Activated CD4-positive, alpha-beta memory T cell treated with anti-CD3 and anti-CD28 coated beads, Interleukin-2, amount 10 ng/mL, durations not matched to agents 7 days and 5 days (primary cell): ENCODE measurements around the gene PLEKHG7. TPM values are rescaled to one million over a fixed set of nuclear protein-coding genes. Genes with fewer than 3 reads are reported as not detected.
"Not testable (repeated sequence)": the region's sequence is repeated elsewhere in the genome, so short reads cannot be mapped to it uniquely, and the experiment has no call there.

Experiments used
- CTCF ChIA-PET: fragments of 350-600 bp; sonication (Branson Sonifier 250); formaldehyde crosslinking; loops from one replicate; lab custom pipeline; 2021; ENCODE audit warnings: antibody characterized with exemption, inconsistent platforms; lab: Charles Lee
- POLR2A ChIA-PET: fragments of 350-600 bp; sonication (Branson Sonifier 250); formaldehyde crosslinking; loops from one replicate; lab custom pipeline; 2021; ENCODE audit warnings: antibody characterized with exemption; lab: Charles Lee
- DNase-seq: peaks from one replicate; pipeline ENCODE4 v3.0.0-alpha.2; 2020
- H3K27ac Mint-ChIP-seq: one replicate; pipeline ENCODE4 v1.8.0; 2021; ENCODE audit warnings: mild to moderate bottlenecking, mixed read lengths
- H3K27me3 Mint-ChIP-seq: one replicate; pipeline ENCODE4 v1.8.0; 2021; ENCODE audit warnings: mixed read lengths
- H3K36me3 Mint-ChIP-seq: one replicate; pipeline ENCODE4 v1.8.0; 2021; ENCODE audit warnings: low read depth, mixed read lengths
- H3K4me1 Mint-ChIP-seq: one replicate; pipeline ENCODE4 v1.8.0; 2021; ENCODE audit warnings: mixed read lengths
- H3K4me3 Mint-ChIP-seq: one replicate; pipeline ENCODE4 v1.8.0; 2021; ENCODE audit warnings: mild to moderate bottlenecking, mixed read lengths
- H3K9me3 Mint-ChIP-seq: one replicate; pipeline ENCODE4 v1.8.0; 2021; ENCODE audit warnings: mixed read lengths
- total RNA-seq, 2 experiments: library from RNA; stranded (reverse); gene quantifications; one replicate each; pipeline ENCODE4 v1.2.3, GENCODE V29; 2021

The PLEKHG7 gene, protein sequence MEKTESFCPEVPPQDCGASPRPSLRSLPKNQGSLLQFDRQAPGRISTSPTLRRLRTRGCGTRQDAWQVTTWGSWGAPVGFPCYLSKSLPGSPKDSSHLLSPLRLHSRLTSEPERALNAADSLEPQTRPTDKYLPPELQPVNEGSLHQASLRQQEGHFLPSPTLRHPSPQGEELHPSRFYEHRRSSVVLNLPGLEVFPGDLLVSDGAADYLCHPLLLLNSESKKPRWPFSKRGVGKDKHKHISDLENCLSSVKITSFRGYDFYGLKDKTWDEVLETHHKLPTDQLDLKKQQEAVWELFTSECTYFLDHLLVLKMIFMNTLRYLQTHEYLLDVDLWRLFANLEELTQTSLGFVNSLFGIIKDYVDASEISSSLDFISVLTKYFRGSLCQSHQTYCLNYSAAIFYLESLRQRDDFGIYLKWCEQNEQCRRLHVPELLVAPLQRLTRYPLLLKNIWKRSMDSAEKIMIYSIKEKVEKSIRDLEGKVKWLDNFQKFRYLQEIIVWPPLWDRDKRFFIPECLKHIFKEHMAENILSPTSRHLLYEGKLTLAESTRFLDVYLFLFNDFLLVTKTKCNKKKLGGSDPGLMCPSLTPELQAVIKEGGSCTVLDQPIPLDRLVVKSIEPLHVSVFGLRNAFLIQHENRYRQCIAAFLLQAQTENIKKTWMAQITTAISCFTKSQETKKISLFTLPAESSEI
- under 1 TPM; 0.05 to 0.18 TPM for total RNA-seq

DNA sequence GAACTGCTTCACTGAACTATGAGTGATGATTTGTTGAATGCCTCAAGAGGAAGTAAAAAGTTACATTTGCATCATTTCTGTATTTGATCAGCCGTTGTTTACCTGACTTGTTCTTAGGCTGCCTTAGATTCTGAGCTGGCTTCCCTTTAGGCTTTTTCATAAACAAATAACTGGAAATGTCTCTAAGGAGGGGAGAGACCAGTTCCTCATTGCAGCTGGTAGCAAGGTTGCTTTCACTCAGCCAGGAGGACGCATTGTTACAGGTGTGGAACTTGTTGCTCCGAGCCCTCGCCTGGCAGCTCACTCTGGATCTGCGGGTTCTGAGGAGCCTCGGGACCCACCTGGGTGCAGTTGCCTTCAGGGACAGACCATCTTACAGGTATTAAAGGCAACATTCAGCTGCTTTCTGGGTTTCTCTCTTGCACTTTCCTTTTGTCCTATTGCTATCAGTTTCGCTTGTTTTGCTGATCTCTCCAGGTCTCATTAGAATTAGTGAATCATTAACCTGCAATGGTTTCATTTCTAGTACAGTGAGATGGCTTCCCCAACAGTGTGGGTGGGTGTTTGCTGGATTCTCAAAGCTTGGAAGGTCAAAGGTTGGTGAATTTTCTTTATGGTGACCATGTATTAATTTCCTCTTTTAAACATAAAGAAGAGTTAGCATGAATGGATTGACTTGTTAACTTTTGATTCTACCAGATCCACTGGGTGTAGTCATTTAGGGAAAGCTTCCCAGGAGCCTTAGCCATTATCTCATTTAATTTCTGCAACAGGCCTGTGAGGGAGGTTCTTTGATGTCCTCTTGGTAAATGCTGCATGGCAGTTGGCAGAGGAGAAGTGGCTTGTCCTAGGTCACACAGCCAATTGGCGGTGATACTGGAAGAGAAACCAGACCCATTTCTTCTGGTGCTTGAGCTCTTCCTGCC is at the start of gene PLEKHG7:
PLEKHG7 (plus strand) TSS at position 236 of the 926 bp plus-strand sequence. CDS start 3,643 bp downstream, outside the sequence.
- H3K4me1 Mint-ChIP-seq: peaks cover 10% of the 10 kb centered on the region

DNA sequence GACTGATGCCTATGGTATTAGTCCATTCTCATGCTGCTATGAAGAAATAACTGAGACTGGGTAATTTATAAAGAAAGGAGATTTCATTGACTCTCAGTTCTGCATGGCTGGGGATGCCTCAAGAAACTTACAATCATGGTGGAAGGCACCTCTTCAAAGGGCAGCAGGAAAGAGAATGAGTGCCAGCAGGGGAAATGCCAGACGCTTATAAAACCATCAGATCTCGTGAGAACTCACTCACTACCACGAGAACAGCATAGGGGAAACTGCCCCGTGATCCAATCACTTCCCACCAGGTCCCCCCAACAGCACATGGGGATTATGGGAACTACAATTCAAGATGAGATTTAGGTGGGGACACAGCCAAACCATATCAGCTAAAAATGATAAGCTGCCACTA is 48.5 kb upstream of the PLEKHG7 start:
- DNase-seq, H3K4me3 Mint-ChIP-seq, H3K27me3 Mint-ChIP-seq, CTCF ChIA-PET, H3K36me3 Mint-ChIP-seq, POLR2A ChIA-PET, H3K27ac Mint-ChIP-seq, H3K4me1 Mint-ChIP-seq, H3K9me3 Mint-ChIP-seq: not testable (repeated sequence)

More for the DNA sequence above, at the start of gene PLEKHG7:
- H3K4me3 Mint-ChIP-seq: no peak within 1 kb of the TSS
- H3K9me3 Mint-ChIP-seq: peaks cover under 1% of the 10 kb centered on the region
- H3K36me3 Mint-ChIP-seq: no peaks in the 10 kb centered on the region
- H3K27me3 Mint-ChIP-seq: no peaks in the 10 kb centered on the region
- ChIA-PET POLR2A (interaction anchor here (1.0 kb wide), 1 partner anchor 557 kb away, joined by 3 read pairs; the partner anchor contains the start of gene BTG1), CTCF (no interaction called here)
- H3K27ac Mint-ChIP-seq: no peak within 1 kb of the TSS
- no peak for DNase-seq

DNA sequence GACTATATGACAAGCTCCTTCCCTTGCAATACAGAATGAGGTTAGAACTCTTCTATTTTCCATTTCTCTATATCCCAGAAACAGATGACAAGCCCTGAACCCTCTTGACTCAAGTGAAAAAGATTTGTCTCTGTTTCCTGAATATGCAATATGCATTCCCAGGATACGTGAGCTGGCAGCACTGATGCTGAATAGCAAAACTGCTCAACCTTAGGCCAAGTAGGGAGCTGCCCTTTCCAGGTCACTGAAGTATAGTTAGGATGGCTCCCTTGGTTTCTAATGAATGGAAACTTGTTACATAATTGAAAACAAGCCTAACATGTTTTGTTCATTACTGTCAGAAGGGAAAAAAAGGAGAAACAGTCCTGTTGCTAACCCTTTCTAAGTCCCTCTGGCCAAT is 47.9 kb upstream of the PLEKHG7 start:
- Mint-ChIP-seq H3K4me3 (no peak overlapping the region), H3K4me1 (peaks cover 3% of the 10 kb centered on the region), H3K36me3 (no peaks in the 10 kb centered on the region), H3K27me3 (peaks cover 2% of the 10 kb centered on the region), H3K9me3 (no peaks in the 10 kb centered on the region), H3K27ac (no peak overlapping the region)
- no peak for DNase-seq
- POLR2A ChIA-PET: no interaction called here
- CTCF ChIA-PET: no interaction called here

DNA sequence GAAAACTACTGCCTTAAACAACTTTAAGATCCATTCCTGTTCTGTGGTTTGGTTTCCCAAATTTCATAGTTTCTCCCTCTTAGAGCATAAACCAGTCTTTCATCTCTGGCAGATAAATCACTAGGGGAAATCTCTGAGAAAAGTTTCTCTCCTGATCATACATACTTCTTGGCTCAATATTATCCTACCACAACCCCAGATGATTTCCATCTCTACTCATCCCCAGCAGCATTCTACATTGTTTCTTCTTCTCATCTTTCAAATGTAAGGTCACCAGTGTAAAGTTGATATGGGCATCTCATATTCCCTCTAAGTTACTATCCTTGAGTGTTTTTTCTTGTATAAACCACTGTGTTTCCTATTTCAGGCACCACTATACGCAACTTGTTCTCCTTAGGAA is 45.9 kb upstream of the PLEKHG7 start:
- H3K36me3 Mint-ChIP-seq: no peaks in the 10 kb centered on the region
- no peak for DNase-seq
- no peak overlapping the region for H3K4me3 Mint-ChIP-seq
- H3K27ac Mint-ChIP-seq: no peak overlapping the region
- no peaks in the 10 kb centered on the region for H3K27me3 Mint-ChIP-seq
- ChIA-PET POLR2A (no interaction called here), CTCF (no interaction called here)
- H3K9me3 Mint-ChIP-seq: no peaks in the 10 kb centered on the region
- no peaks in the 10 kb centered on the region for H3K4me1 Mint-ChIP-seq

DNA sequence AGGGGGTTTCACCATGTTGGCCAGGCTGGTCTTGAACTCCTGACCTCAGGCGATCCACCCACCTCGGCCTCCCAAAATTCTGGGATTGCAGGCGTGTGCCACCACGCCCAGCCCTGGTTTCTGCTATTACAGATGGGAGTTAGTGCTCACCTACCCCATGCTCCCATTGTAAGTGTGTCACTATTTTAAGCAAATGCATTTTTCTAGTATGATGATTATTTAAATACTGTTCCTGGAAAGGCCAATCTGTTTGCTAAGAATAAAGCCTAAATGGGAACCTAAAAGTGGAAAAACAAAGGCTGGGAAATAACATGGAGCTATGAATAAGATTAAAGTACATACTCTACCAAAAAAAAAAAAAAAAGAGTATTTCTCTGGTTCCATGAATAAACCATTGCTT is 45.0 kb upstream of the PLEKHG7 start:
- Mint-ChIP-seq H3K9me3 (peaks cover 2% of the 10 kb centered on the region), H3K4me1 (no peaks in the 10 kb centered on the region), H3K27ac (no peak overlapping the region), H3K36me3 (no peaks in the 10 kb centered on the region), H3K27me3 (no peaks in the 10 kb centered on the region), H3K4me3 (no peak overlapping the region)
- POLR2A ChIA-PET: no interaction called here
- CTCF ChIA-PET: no interaction called here
- no peak for DNase-seq

DNA sequence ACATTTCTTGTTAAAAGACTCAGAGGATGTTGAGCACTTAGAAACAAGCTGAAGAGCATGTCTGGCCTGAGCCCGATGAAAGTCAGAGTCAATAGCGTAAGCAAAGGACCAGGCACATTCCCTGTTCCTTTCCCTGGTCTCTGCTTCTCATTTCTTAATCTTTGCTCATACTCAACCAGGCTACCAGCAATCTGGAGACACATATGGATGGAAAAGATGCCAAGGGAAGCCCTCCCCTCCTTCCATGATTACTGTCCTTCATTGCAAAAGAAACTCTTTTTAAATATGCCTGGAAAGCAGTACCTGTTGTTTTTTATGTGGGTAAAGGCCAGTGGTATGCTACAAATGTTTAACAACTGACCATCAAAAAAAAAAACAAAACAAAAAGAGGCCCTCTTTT is 44.2 kb upstream of the PLEKHG7 start:
- no peaks in the 10 kb centered on the region for H3K27me3 Mint-ChIP-seq
- H3K4me1 Mint-ChIP-seq: no peaks in the 10 kb centered on the region
- ChIA-PET CTCF (no interaction called here), POLR2A (no interaction called here)
- no peaks in the 10 kb centered on the region for H3K36me3 Mint-ChIP-seq
- H3K9me3 Mint-ChIP-seq: peaks cover 2% of the 10 kb centered on the region
- H3K4me3 Mint-ChIP-seq: no peak overlapping the region
- H3K27ac Mint-ChIP-seq: no peak overlapping the region
- DNase-seq: no peak

DNA sequence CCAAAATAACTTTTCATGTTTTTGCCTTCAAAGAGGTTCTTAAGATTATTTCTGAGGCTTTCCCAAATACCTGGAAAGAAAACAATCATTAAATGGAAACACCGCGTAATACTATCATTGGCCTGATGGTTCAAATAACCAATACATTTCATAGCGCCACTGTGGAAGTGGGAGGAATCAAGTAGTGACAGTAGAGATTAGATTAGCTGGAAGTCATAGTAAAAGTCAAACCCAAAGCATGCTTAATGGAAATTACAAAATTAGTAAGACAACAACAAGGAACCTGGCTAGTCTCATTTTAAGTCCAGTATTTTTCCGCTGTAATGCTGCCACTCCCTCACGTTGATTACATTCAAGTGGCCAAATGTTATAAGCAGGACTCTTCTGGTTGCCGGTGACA is 41.5 kb upstream of the PLEKHG7 start:
- no peaks in the 10 kb centered on the region for H3K36me3 Mint-ChIP-seq
- H3K4me3 Mint-ChIP-seq: no peak overlapping the region
- no peak overlapping the region for H3K27ac Mint-ChIP-seq
- H3K27me3 Mint-ChIP-seq: no peaks in the 10 kb centered on the region
- POLR2A ChIA-PET: no interaction called here
- CTCF ChIA-PET: no interaction called here
- no peak for DNase-seq
- H3K9me3 Mint-ChIP-seq: peaks cover 2% of the 10 kb centered on the region
- no peaks in the 10 kb centered on the region for H3K4me1 Mint-ChIP-seq

DNA sequence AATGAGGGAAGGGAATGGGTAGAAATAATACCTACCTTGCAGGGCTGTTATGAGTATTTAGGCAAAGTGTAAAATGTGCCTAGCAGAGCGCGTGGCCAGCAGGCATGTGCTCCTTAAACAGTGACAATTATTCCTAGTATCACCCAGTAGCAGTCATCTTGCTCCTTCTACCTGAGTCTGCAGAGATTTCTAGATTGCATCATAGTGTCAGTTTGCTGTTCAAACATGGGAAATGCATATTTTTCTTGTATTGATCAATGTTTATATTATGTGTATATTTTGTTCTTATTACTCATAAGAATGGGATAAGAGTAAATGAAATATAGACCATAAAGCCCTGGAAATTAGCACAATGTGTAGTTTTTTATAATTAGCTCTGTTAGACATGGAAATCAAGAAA is 37.3 kb upstream of the PLEKHG7 start:
- ChIA-PET CTCF (no interaction called here), POLR2A (no interaction called here)
- Mint-ChIP-seq H3K27me3 (peaks cover 4% of the 10 kb centered on the region), H3K4me3 (no peak overlapping the region), H3K36me3 (no peaks in the 10 kb centered on the region), H3K9me3 (peaks cover 2% of the 10 kb centered on the region), H3K4me1 (no peaks in the 10 kb centered on the region), H3K27ac (no peak overlapping the region)
- DNase-seq: no peak

DNA sequence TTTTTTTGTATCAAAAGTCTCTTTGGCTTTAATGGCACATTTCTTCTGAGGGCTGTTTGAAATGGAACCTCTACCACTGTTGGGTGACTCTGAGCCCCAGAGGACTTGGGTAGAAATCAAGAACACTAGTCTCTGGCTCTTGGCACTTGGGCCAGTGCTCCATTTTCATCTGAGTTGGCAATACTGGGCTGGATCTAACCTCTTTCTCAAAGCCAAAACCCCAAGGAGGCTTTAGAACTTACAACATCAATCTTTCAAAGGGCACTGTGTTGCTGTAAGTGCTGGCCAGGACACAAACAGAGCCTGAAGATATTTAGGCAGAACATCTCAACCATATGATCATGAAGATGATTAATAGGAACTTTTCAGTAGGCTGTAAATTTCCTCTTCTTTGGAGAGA is 34.0 kb upstream of the PLEKHG7 start:
- H3K4me1 Mint-ChIP-seq: no peaks in the 10 kb centered on the region
- peaks cover 4% of the 10 kb centered on the region for H3K27me3 Mint-ChIP-seq
- H3K9me3 Mint-ChIP-seq: no peaks in the 10 kb centered on the region
- DNase-seq: no peak
- ChIA-PET CTCF (no interaction called here), POLR2A (no interaction called here)
- no peak overlapping the region for H3K27ac Mint-ChIP-seq
- H3K36me3 Mint-ChIP-seq: no peaks in the 10 kb centered on the region
- H3K4me3 Mint-ChIP-seq: no peak overlapping the region

DNA sequence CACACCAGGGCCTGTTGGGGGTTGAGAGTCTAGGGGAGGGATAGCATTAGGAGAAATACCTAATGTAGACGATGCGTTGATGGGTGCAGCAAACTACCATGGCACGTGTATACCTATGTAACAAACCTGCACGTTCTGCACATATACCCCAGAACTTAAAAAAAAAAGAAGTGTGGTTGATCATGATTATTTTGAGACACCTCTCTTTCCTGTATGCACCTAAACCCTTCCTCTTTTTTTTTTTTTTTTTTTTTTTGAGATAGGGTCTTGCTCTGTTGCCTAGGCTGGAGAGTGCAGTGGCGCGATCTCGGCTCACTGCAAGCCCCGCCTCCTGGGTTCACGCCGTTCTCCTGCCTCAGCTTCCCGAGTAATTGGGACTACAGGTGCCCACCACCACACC is 31.3 kb upstream of the PLEKHG7 start:
- POLR2A ChIA-PET, H3K27me3 Mint-ChIP-seq, DNase-seq, H3K4me3 Mint-ChIP-seq, H3K36me3 Mint-ChIP-seq, H3K9me3 Mint-ChIP-seq, H3K27ac Mint-ChIP-seq, CTCF ChIA-PET, H3K4me1 Mint-ChIP-seq: not testable (repeated sequence)

DNA sequence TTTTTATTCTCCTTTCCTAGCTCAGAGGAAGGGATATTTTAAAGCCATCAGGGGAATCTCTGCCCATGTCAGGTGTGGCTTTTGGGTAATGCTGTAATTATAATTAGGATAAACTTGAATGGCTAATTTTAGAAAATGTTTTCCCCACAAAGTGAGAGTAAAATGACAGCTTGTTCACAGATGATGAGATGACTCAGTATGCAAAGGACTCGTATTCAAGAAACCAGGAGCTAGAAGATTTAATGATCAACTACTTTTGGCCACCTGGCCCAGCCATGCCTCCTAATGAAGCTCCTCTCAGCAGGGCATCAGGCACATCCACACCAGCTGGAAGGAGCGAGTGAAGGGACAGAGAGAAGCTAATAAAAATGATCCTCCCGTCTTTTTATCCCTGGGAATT is 29.0 kb upstream of the PLEKHG7 start:
- ChIA-PET CTCF (no interaction called here), POLR2A (no interaction called here)
- DNase-seq: no peak
- peaks cover 3% of the 10 kb centered on the region for H3K27me3 Mint-ChIP-seq
- no peak overlapping the region for H3K27ac Mint-ChIP-seq
- H3K9me3 Mint-ChIP-seq: no peaks in the 10 kb centered on the region
- H3K36me3 Mint-ChIP-seq: no peaks in the 10 kb centered on the region
- H3K4me1 Mint-ChIP-seq: peaks cover 4% of the 10 kb centered on the region
- H3K4me3 Mint-ChIP-seq: no peak overlapping the region

DNA sequence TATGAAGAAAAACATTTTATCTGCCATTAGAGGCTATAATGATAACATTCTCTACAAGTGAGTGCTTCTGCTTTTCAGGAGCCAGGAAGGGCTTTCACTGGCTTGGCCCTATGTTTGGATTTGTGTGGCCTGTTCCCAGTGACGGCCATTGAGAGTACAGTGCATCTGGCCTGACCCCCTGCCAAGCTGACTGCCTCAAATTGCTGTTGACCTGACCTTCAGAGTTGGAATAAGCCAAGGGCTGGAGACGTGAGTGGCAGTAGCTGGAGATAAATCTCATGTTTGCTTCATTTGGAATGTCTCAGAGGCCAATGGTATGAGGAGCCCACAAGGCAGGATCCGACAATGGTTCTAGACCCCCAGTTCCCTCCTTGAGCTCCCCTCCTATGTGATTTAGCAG is 28.3 kb upstream of the PLEKHG7 start:
- Mint-ChIP-seq H3K4me1 (peaks cover 4% of the 10 kb centered on the region), H3K4me3 (no peak overlapping the region), H3K27me3 (peaks cover 3% of the 10 kb centered on the region), H3K9me3 (no peaks in the 10 kb centered on the region), H3K36me3 (no peaks in the 10 kb centered on the region), H3K27ac (no peak overlapping the region)
- ChIA-PET CTCF (no interaction called here), POLR2A (no interaction called here)
- DNase-seq: no peak
